Astrocyte (in vitro differentiated cells and primary cell): ENCODE measurements around the gene ART3.

Experiments used
- EZH2 ChIP-seq: IDR thresholded peaks from 2 replicates; pipeline ENCODE4 v1.6.1; 2012; ENCODE audit warnings: mild to moderate bottlenecking, low read length, inconsistent platforms; ENCODE audit not compliant: insufficient read depth
- TF ChIP-seq, protein P1 (sequence below): IDR thresholded peaks from 2 replicates; pipeline ENCODE4 v1.5.1; 2011; ENCODE audit warnings: low read depth, mild to moderate bottlenecking, inconsistent platforms, low read length, moderate library complexity; ENCODE audit not compliant: insufficient read depth

DNA sequence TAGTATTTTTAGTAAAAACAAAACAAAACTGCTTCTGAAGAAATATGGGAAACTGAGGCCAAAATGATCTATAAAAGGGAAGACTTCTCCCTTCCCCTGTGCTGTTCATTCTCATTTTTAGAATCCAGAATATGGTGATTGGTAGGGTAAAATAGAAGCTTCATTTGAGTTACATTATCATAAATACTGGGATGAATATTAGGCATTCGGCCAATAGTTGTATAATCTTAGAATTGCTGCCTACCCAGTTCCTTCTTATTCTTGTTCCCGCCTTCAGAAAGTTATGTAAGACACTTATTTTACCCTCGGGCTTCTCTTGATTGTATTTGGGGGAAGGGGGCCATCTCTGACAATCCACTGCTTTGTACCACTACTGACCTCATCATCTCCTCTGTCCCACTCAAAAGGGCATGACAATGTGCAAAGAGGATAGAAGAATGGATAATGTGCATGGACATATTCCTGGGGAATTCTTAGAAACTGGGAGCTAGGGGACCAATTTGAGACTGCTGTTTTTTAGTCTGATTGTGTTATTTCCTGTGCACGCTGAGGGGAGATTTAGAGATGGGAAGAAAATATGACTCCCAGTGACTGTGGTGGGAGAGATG lies 588 bp downstream of the ART3 start:
- TF ChIP-seq, protein P1, sequence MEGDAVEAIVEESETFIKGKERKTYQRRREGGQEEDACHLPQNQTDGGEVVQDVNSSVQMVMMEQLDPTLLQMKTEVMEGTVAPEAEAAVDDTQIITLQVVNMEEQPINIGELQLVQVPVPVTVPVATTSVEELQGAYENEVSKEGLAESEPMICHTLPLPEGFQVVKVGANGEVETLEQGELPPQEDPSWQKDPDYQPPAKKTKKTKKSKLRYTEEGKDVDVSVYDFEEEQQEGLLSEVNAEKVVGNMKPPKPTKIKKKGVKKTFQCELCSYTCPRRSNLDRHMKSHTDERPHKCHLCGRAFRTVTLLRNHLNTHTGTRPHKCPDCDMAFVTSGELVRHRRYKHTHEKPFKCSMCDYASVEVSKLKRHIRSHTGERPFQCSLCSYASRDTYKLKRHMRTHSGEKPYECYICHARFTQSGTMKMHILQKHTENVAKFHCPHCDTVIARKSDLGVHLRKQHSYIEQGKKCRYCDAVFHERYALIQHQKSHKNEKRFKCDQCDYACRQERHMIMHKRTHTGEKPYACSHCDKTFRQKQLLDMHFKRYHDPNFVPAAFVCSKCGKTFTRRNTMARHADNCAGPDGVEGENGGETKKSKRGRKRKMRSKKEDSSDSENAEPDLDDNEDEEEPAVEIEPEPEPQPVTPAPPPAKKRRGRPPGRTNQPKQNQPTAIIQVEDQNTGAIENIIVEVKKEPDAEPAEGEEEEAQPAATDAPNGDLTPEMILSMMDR = no peak
- no peak for TF ChIP-seq EZH2
